ENCODE measurements around the gene PPP2R2C.

DNA sequence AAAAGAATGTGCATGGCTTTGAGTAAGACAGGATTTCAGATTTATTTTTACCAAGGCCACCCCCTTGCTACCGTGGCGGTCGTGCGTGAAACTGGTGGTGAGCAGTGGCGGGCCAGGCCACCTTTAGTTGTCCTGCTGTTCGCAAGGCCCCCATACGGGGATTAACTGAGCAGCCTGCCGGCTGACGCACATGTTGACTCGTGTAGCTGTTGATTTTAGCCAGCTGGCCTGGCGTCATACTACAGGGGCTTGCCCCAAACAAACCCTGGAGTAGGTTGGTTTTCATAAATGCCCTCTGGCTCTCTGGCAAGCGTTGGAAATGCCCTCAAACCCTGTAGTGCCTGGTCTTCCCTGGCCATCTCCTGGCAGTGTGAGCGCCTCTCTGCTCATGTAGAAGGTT lies 174.4 kb downstream of the PPP2R2C start:
- TF ChIP-seq POLR2AphosphoS5 (IDR thresholded peaks at IDR 0.05) (no peak), POLR2A (IDR thresholded peaks at IDR 0.05) (no peak)
- TF ChIP-seq, protein P1, sequence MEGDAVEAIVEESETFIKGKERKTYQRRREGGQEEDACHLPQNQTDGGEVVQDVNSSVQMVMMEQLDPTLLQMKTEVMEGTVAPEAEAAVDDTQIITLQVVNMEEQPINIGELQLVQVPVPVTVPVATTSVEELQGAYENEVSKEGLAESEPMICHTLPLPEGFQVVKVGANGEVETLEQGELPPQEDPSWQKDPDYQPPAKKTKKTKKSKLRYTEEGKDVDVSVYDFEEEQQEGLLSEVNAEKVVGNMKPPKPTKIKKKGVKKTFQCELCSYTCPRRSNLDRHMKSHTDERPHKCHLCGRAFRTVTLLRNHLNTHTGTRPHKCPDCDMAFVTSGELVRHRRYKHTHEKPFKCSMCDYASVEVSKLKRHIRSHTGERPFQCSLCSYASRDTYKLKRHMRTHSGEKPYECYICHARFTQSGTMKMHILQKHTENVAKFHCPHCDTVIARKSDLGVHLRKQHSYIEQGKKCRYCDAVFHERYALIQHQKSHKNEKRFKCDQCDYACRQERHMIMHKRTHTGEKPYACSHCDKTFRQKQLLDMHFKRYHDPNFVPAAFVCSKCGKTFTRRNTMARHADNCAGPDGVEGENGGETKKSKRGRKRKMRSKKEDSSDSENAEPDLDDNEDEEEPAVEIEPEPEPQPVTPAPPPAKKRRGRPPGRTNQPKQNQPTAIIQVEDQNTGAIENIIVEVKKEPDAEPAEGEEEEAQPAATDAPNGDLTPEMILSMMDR (IDR thresholded peaks at IDR 0.05): no peak
